Natural killer cell (primary cell): Measurements from ENCODE around the gene IGSF9. TPM values are rescaled to one million over a fixed set of nuclear protein-coding genes. Genes with fewer than 3 reads are reported as not detected.

Experiments used
- ATAC-seq, 3 donors: fragments of 150-1000 bp in 2 of 3; fragments of 200-7000 bp in 1 of 3; cut with Tn5 transposase; 1 replicate in 1 of 3; 2 replicates in 2 of 3; pipeline ENCODE4 v1.10.0; 2021; ENCODE audit warnings: mild to moderate bottlenecking in 2 of 3, moderate library complexity in 2 of 3
- DNase-seq, 2 donors: peaks; one replicate each; pipeline versions ENCODE4 v3.0.0 to v3.0.0-alpha.2; 2013 to 2021; ENCODE audit warnings: mixed read lengths in 1 of 2
- H3K27ac ChIP-seq: one replicate; pipeline ENCODE4 v1.5.1; 2013; ENCODE audit warnings: mild to moderate bottlenecking, low read length
- H3K27me3 ChIP-seq: one replicate; pipeline ENCODE4 v1.6.1; 2013; ENCODE audit warnings: low read length; ENCODE audit not compliant: control insufficient read depth, insufficient read depth
- H3K36me3 ChIP-seq: one replicate; pipeline ENCODE4 v1.6.1; 2013; ENCODE audit warnings: low read length; ENCODE audit not compliant: control insufficient read depth, insufficient read depth
- H3K4me1 ChIP-seq: one replicate; pipeline ENCODE4 v1.6.1; 2013; ENCODE audit warnings: low read length; ENCODE audit not compliant: control insufficient read depth, insufficient read depth
- H3K4me3 ChIP-seq: one replicate; pipeline ENCODE4 v1.5.1; 2013; ENCODE audit warnings: low read length
- H3K9me3 ChIP-seq: one replicate; pipeline ENCODE4 v1.6.1; 2013; ENCODE audit warnings: low read length; ENCODE audit not compliant: control insufficient read depth, insufficient read depth
- H3K27ac Mint-ChIP-seq, 2 donors: one replicate each; pipeline ENCODE4 v1.8.0; 2022; ENCODE audit warnings: mild to moderate bottlenecking in 2 of 2, mixed read lengths in 2 of 2, moderate library complexity in 1 of 2
- H3K27me3 Mint-ChIP-seq, 2 donors: one replicate each; pipeline ENCODE4 v1.8.0; 2022; ENCODE audit warnings: low read depth in 2 of 2, mixed read lengths in 2 of 2
- H3K36me3 Mint-ChIP-seq: one replicate; pipeline ENCODE4 v1.8.0; 2022; ENCODE audit warnings: mixed read lengths
- H3K4me1 Mint-ChIP-seq, 2 donors: one replicate each; pipeline ENCODE4 v1.8.0; 2022; ENCODE audit warnings: mixed read lengths in 2 of 2
- H3K4me3 Mint-ChIP-seq: one replicate; pipeline ENCODE4 v1.8.0; 2022; ENCODE audit warnings: mild to moderate bottlenecking, moderate library complexity, mixed read lengths
- H3K9me3 Mint-ChIP-seq, 2 donors: one replicate each; pipeline ENCODE4 v1.8.0; 2022; ENCODE audit warnings: mixed read lengths in 2 of 2
- CTCF ChIP-seq: fragments of 200-600 bp; IDR thresholded peaks from one replicate; pipeline ENCODE4 v1.8.0; 2022; ENCODE audit warnings: antibody characterized with exemption
- WGBS: methylation state at CpG from one replicate; pipeline ENCODE4 v1.1.7; 2013; ENCODE audit warnings: missing lambda C conversion rate; ENCODE audit not compliant: insufficient coverage; 5-methylcytosine and 5-hydroxymethylcytosine counted together
- intact Hi-C: fragments of 100-400 bp; cut with micrococcal nuclease; formaldehyde crosslinking; loops from one replicate; pipeline ENCODE4 v1.14.2; 2022
- total RNA-seq, 4 donors: library from RNA; stranded (reverse); fragments of 120-200 nt in 1 of 4; gene quantifications; one replicate each; pipeline versions ENCODE4 v1.2.3 to v1.2.4, GENCODE V29; 2013 to 2022

The IGSF9 gene
- total RNA-seq, 3 donors from 2014 or later (not counting 1 experiment from before 2014, with no cell fraction given), result not detected

DNA sequence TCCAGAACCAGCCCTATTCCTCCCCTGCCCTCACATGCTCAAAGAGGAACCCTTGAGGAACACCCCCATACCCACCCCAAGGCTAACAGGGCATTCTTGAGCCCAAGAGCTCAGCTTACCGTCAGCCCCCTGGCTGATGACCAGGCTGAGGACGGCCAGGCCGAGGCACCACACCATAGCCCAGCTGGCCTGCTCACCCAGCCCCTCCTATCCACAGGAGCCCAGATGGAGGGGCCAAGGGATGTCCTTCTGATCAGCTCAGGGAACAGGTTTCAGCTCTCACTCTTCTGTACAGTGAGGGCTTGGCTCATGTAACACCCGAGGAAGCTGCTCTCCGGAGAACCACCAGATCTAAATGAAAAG is 2.2 kb downstream of the IGSF9 start:
- Mint-ChIP-seq H3K9me3 (no peaks in the 10 kb centered on the region), H3K27me3 (peaks cover 43 to 45% of the 10 kb centered on the region in 2 donors), H3K36me3 (no peaks in the 10 kb centered on the region), H3K4me3 (no peak overlapping the region), H3K4me1 (peaks cover 7 to 15% of the 10 kb centered on the region in 2 donors), H3K27ac (no peak overlapping the region)
- Histone ChIP-seq H3K9me3 (no peaks in the 10 kb centered on the region), H3K27ac (no peak overlapping the region), H3K27me3 (peaks cover 18% of the 10 kb centered on the region), H3K4me3 (no peak overlapping the region), H3K36me3 (no peaks in the 10 kb centered on the region), H3K4me1 (peaks cover 6% of the 10 kb centered on the region)
- no peak for TF ChIP-seq CTCF
- WGBS, result 94% methylated on average over 5 of the region's 5 CpGs
- no peak for DNase-seq
- intact Hi-C loops, result no loop called here
- ATAC-seq, result no peak

DNA sequence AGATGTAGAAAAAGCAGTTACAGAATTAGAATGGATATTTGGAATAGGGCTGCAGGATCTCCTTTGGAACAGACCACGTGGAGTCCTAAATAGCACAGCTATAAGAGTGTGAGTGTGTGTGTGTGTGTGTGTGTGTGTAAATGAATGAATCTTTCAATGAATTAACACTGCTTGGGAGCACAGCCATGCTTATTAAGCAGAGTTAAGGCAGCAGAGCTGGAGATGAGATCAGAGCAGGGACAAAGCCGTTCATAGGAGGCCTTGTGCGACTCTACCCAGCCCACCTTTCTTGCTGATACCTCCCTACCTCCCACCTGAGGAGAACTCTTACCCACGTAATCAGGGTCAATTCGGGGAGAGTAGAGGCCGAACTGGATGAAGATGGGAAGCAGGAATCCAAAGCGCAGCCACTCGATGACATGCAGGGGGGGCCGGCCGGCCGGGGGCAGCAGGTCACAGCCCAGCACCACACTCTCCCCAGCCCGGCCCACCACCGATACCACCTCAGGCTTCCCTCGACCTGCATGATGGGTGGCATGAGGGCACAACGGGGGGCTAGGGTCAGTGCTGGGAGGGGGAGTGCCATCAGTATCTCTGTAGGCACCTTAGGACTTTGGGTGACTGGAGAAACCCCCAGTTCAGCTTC is 2.7 kb downstream of the IGSF9 start:
- intact Hi-C loops, result no loop called here
- no peak overlapping the region for H3K27ac ChIP-seq
- 90% methylated on average over 13 of the region's 15 CpGs for WGBS
- H3K36me3 ChIP-seq, result no peaks in the 10 kb centered on the region
- no peak overlapping the region for H3K4me3 Mint-ChIP-seq
- H3K9me3 ChIP-seq, result no peaks in the 10 kb centered on the region
- H3K27me3 ChIP-seq, result peaks cover 18% of the 10 kb centered on the region
- ATAC-seq (no peak), DNase-seq (no peak)
- no peaks in the 10 kb centered on the region for H3K9me3 Mint-ChIP-seq
- H3K4me3 ChIP-seq, result no peak overlapping the region
- peaks cover 7 to 15% of the 10 kb centered on the region in 2 donors for H3K4me1 Mint-ChIP-seq
- no peak overlapping the region for H3K27ac Mint-ChIP-seq
- H3K36me3 Mint-ChIP-seq, result no peaks in the 10 kb centered on the region
- H3K27me3 Mint-ChIP-seq, result peaks cover 40% of the 10 kb centered on the region in 2 donors
- peaks cover 11% of the 10 kb centered on the region for H3K4me1 ChIP-seq
- no peak for TF ChIP-seq CTCF

DNA sequence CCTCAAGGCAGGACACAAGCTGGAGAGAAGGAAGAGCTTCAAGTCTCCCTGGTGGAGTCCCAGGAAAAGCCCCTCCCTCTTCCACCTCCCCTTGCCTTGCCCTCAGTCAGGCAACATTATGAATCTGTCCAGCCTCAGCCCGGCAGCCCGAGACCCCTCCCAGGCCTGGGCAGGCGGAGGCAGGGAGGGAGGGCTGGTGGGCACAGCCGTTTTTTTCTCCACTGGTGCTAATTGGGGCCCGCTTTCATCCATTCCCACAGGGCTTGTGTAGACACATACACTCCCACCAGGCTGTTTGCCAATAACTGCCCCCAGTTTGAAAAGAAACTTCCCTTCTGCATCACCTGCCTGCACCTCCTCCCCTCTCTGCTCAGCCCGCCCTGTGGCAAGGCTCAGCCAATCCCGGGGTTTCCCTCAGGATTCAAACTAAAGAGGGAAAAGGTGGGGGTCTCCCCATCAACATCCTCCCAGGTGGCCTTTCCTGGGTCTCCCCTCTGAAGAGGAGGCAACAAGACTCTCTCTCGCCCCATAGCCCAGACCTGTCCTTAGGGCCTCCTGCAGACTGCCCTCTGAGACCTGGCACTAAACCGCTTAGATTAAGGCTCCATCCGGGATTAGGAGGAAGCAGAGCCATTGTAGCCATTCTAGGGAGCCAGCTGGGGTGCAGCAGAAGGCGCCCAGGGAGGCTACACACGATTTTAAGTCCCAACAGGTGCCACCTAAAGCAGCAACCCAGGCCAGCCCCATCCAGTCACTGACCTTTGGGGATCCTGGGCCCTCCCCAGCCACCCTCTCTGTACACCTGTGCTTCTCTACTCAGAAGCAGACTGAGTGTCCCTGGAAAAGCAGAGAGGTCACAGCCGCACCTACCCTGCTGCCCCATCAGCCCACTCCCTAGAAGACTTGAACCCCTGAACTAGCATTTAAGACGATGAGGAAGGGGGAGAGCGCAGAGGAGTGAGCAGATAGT is 3.5 kb downstream of the IGSF9 start:
- Histone ChIP-seq H3K4me1 (peaks cover 20% of the 10 kb centered on the region), H3K27me3 (peaks cover 18% of the 10 kb centered on the region), H3K36me3 (no peaks in the 10 kb centered on the region), H3K4me3 (no peak overlapping the region), H3K27ac (no peak overlapping the region), H3K9me3 (no peaks in the 10 kb centered on the region)
- H3K27me3 Mint-ChIP-seq, result peaks cover 36 to 40% of the 10 kb centered on the region in 2 donors
- ATAC-seq, result no peak
- 86% methylated on average over 15 of the region's 15 CpGs for WGBS
- H3K9me3 Mint-ChIP-seq, result no peaks in the 10 kb centered on the region
- no peak overlapping the region for H3K27ac Mint-ChIP-seq
- no peaks in the 10 kb centered on the region for H3K36me3 Mint-ChIP-seq
- no peak for DNase-seq
- no peak for TF ChIP-seq CTCF
- peaks cover 7 to 15% of the 10 kb centered on the region in 2 donors for H3K4me1 Mint-ChIP-seq
- intact Hi-C loops, result no loop called here
- no peak overlapping the region for H3K4me3 Mint-ChIP-seq
